GM23338 (cell line): ENCODE data around the gene UBE2D3. TPM values are rescaled to one million over a fixed set of nuclear protein-coding genes. Genes with fewer than 3 reads are reported as not detected.

Source experiments
- ATAC-seq: fragments of 200-7000 bp; cut with Tn5 transposase; 3 replicates; pipeline ENCODE4 v1.9.1; 2020
- DNase-seq: peaks from one replicate; pipeline ENCODE4 v3.0.0-alpha.2; 2015; ENCODE audit warnings: low spot score
- H2AFZ ChIP-seq: fragments of 200-600 bp; sonication (generic); 2 replicates; pipeline ENCODE4 v1.8.0; 2016; ENCODE audit warnings: antibody characterized with exemption, mild to moderate bottlenecking, moderate library complexity
- H3F3A ChIP-seq: fragments of 200-600 bp; sonication (generic); replicated peaks from 2 replicates; pipeline ENCODE4 v1.8.0; 2017; ENCODE audit warnings: antibody characterized with exemption, mixed run types, low read depth
- H3K27ac ChIP-seq: fragments of 200-600 bp; sonication (generic); 2 replicates; pipeline ENCODE4 v1.6.1; 2016; ENCODE audit warnings: low read depth
- H3K27me3 ChIP-seq: fragments of 200-600 bp; sonication (generic); 2 replicates; pipeline ENCODE4 v1.8.0; 2016; ENCODE audit warnings: mild to moderate bottlenecking, mixed run types, moderate library complexity; ENCODE audit not compliant: insufficient read depth
- H3K36me3 ChIP-seq: fragments of 200-600 bp; sonication (generic); 2 replicates; pipeline ENCODE4 v1.8.0; 2016; ENCODE audit warnings: mild to moderate bottlenecking; ENCODE audit not compliant: insufficient read depth
- H3K4me1 ChIP-seq: fragments of 200-600 bp; sonication (generic); 2 replicates; pipeline ENCODE4 v1.8.0; 2016; ENCODE audit warnings: mild to moderate bottlenecking, moderate library complexity; ENCODE audit not compliant: insufficient read depth
- H3K4me2 ChIP-seq: fragments of 200-600 bp; sonication (generic); 2 replicates; pipeline ENCODE4 v1.7.1; 2017; ENCODE audit warnings: mixed run types
- H3K4me3 ChIP-seq: fragments of 200-600 bp; sonication (generic); 2 replicates; pipeline ENCODE4 v1.6.1; 2016; ENCODE audit warnings: mixed run types
- H3K79me2 ChIP-seq: fragments of 200-600 bp; sonication (generic); replicated peaks from 2 replicates; pipeline ENCODE4 v1.8.0; 2017; ENCODE audit warnings: mild to moderate bottlenecking; ENCODE audit not compliant: insufficient read depth
- H3K9me2 ChIP-seq: fragments of 200-600 bp; sonication (generic); 2 replicates; pipeline ENCODE4 v1.8.0; 2017; ENCODE audit not compliant: insufficient read depth
- H4K20me1 ChIP-seq: fragments of 200-600 bp; sonication (generic); replicated peaks from 2 replicates; pipeline ENCODE4 v1.8.0; 2017; ENCODE audit warnings: mild to moderate bottlenecking; ENCODE audit not compliant: insufficient read depth
- H3K27ac Mint-ChIP-seq: 2 replicates; pipeline ENCODE4 v1.8.0; 2020; ENCODE audit warnings: inconsistent platforms, mild to moderate bottlenecking, moderate library complexity, mixed read lengths
- H3K27me3 Mint-ChIP-seq: 3 replicates; pipeline ENCODE4 v1.8.0; 2022; ENCODE audit warnings: low read depth, mild to moderate bottlenecking, moderate library complexity, mixed read lengths, inconsistent platforms; ENCODE audit not compliant: insufficient read depth, poor library complexity
- H3K36me3 Mint-ChIP-seq: 3 replicates; pipeline ENCODE4 v1.8.0; 2021; ENCODE audit warnings: low read depth, mild to moderate bottlenecking, inconsistent platforms, moderate library complexity, mixed read lengths
- H3K4me1 Mint-ChIP-seq: 3 replicates; pipeline ENCODE4 v1.8.0; 2020; ENCODE audit warnings: mild to moderate bottlenecking, inconsistent platforms, mixed read lengths
- H3K4me3 Mint-ChIP-seq: 3 replicates; pipeline ENCODE4 v1.8.0; 2021; ENCODE audit warnings: moderate library complexity, mild to moderate bottlenecking, inconsistent platforms, mixed read lengths
- H3K9me3 Mint-ChIP-seq: 3 replicates; pipeline ENCODE4 v1.8.0; 2020; ENCODE audit warnings: moderate library complexity, mild to moderate bottlenecking, inconsistent platforms, mixed read lengths
- CREB1 ChIP-seq: fragments of 250-450 bp; sonication (Bioruptor Pico); IDR thresholded peaks from 2 replicates; pipeline ENCODE4 v1.5.0; 2020; ENCODE audit warnings: low read depth, mild to moderate bottlenecking, moderate library complexity
- EZH2 ChIP-seq: fragments of 200-600 bp; sonication (generic); IDR thresholded peaks from one replicate; pipeline ENCODE4 v1.8.0; 2017; ENCODE audit warnings: antibody characterized with exemption, mild to moderate bottlenecking, low read depth; ENCODE audit not compliant: unreplicated experiment
- EZH2phosphoT487 ChIP-seq: fragments of 200-600 bp; sonication (generic); IDR thresholded peaks from one replicate; pipeline ENCODE4 v1.8.1; 2018; ENCODE audit warnings: antibody characterized with exemption; ENCODE audit not compliant: unreplicated experiment
- JUNB ChIP-seq: IDR thresholded peaks from one replicate; pipeline ENCODE4 v1.6.1; 2016; ENCODE audit warnings: antibody characterized with exemption; ENCODE audit not compliant: unreplicated experiment
- NANOG ChIP-seq: IDR thresholded peaks from 2 replicates; pipeline ENCODE4 v1.6.1; 2016; ENCODE audit warnings: antibody characterized with exemption, borderline replicate concordance
- POLR2AphosphoS5 ChIP-seq: IDR thresholded peaks from 2 replicates; pipeline ENCODE4 v1.6.1; 2016; ENCODE audit warnings: antibody characterized with exemption, low read depth
- STAT1 ChIP-seq: IDR thresholded peaks from one replicate; pipeline ENCODE4 v1.6.1; 2016; ENCODE audit warnings: antibody characterized with exemption; ENCODE audit not compliant: unreplicated experiment
- ZNF114 ChIP-seq: fragments of 250-450 bp; sonication (Bioruptor Pico); IDR thresholded peaks from 2 replicates; pipeline ENCODE4 v1.5.0; 2020; ENCODE audit warnings: mild to moderate bottlenecking, moderate library complexity
- ZNF331 ChIP-seq: fragments of 250-450 bp; sonication (Bioruptor Pico); IDR thresholded peaks from 2 replicates; pipeline ENCODE4 v1.5.0; 2020; ENCODE audit warnings: low read depth, mild to moderate bottlenecking, moderate library complexity
- polyA plus RNA-seq: library from polyadenylated mRNA; unstranded; fragments of >200 nt; fragmentation: Nextera tagmentation; extraction: Ambion mirVana; gene quantifications from 2 replicates; pipeline ENCODE4 v1.2.1, GENCODE V29; 2016
- total RNA-seq: library from RNA; depleted of rRNA; stranded (reverse); fragments of >200 nt; shearing (Covaris generic); gene quantifications from 2 replicates; pipeline ENCODE4 v1.2.3, GENCODE V29; 2014
- TF ChIP-seq, protein P1 (sequence below): IDR thresholded peaks from one replicate; pipeline ENCODE4 v1.6.1; 2018; ENCODE audit warnings: antibody characterized with exemption; ENCODE audit not compliant: unreplicated experiment
- TF ChIP-seq, protein P2 (sequence below): IDR thresholded peaks from 2 replicates; pipeline ENCODE4 v1.6.1; 2016; ENCODE audit warnings: antibody characterized with exemption
- TF ChIP-seq, protein P3 (sequence below), 2 experiments: fragments of 200-600 bp in 1 of 2; sonication (generic) in 1 of 2; conservative IDR thresholded peaks; 2 replicates each; pipeline versions ENCODE4 v1.5.1 to v1.6.1; 2016 to 2017; ENCODE audit warnings: antibody characterized with exemption in 2 of 2, low read depth in 2 of 2, mild to moderate bottlenecking in 2 of 2, moderate library complexity in 1 of 2
- TF ChIP-seq, protein P4 (sequence below): fragments of 250-450 bp; sonication (Bioruptor Pico); IDR thresholded peaks from 2 replicates; pipeline ENCODE4 v1.5.0; 2020; ENCODE audit warnings: mild to moderate bottlenecking, moderate library complexity

Gene UBE2D3
- total and polyA plus RNA-seq, 2 experiments from 2014 or later: 250 to 498 TPM

DNA sequence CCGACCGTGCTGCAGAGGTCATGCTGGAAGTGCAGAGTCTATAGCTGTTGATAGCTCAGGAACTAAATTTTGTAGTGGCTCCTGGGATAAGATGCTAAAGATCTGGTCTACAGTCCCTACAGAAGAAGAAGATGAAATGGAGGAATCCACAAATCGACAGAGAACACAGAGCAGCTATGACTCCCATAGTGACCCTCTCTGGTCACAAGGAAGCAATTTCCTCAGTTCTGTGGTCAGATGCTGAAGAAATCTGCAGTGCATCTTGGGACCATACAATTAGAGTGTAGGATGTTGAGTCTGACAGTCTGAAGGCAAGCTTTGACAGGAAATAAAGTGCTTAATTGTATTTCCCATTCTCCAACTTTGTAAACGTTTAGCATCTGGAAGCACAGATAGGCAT, 75.4 kb downstream of the UBE2D3 start:
- no peaks in the 10 kb centered on the region for H3K4me1 Mint-ChIP-seq
- Histone ChIP-seq H3K79me2 (peaks cover 75% of the 10 kb centered on the region), H2AFZ (no peak overlapping the region), H3K4me1 (no peaks in the 10 kb centered on the region), H3K27ac (no peak overlapping the region), H4K20me1 (peaks cover 11% of the 10 kb centered on the region; the same call in 1 of the 2 replicates), H3K27me3 (no peaks in the 10 kb centered on the region), H3K4me2 (no peak overlapping the region), H3K9me2 (no peaks in the 10 kb centered on the region), H3K36me3 (peaks cover 5% of the 10 kb centered on the region; the same call in 1 of the 2 replicates), H3K4me3 (no peak overlapping the region), H3F3A (no peaks in the 10 kb centered on the region)
- H3K27me3 Mint-ChIP-seq: no peaks in the 10 kb centered on the region
- peaks cover 3% of the 10 kb centered on the region; the same call in 2 of the 3 replicates for H3K9me3 Mint-ChIP-seq
- no peak overlapping the region for H3K27ac Mint-ChIP-seq
- DNase-seq (no peak), ATAC-seq (no peak)
- H3K4me3 Mint-ChIP-seq: no peak overlapping the region
- TF ChIP-seq, protein P1, sequence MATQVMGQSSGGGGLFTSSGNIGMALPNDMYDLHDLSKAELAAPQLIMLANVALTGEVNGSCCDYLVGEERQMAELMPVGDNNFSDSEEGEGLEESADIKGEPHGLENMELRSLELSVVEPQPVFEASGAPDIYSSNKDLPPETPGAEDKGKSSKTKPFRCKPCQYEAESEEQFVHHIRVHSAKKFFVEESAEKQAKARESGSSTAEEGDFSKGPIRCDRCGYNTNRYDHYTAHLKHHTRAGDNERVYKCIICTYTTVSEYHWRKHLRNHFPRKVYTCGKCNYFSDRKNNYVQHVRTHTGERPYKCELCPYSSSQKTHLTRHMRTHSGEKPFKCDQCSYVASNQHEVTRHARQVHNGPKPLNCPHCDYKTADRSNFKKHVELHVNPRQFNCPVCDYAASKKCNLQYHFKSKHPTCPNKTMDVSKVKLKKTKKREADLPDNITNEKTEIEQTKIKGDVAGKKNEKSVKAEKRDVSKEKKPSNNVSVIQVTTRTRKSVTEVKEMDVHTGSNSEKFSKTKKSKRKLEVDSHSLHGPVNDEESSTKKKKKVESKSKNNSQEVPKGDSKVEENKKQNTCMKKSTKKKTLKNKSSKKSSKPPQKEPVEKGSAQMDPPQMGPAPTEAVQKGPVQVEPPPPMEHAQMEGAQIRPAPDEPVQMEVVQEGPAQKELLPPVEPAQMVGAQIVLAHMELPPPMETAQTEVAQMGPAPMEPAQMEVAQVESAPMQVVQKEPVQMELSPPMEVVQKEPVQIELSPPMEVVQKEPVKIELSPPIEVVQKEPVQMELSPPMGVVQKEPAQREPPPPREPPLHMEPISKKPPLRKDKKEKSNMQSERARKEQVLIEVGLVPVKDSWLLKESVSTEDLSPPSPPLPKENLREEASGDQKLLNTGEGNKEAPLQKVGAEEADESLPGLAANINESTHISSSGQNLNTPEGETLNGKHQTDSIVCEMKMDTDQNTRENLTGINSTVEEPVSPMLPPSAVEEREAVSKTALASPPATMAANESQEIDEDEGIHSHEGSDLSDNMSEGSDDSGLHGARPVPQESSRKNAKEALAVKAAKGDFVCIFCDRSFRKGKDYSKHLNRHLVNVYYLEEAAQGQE: no peak
- TF ChIP-seq CREB1 (CRISPR knock-in tag): no peak
- TF ChIP-seq, protein P2, sequence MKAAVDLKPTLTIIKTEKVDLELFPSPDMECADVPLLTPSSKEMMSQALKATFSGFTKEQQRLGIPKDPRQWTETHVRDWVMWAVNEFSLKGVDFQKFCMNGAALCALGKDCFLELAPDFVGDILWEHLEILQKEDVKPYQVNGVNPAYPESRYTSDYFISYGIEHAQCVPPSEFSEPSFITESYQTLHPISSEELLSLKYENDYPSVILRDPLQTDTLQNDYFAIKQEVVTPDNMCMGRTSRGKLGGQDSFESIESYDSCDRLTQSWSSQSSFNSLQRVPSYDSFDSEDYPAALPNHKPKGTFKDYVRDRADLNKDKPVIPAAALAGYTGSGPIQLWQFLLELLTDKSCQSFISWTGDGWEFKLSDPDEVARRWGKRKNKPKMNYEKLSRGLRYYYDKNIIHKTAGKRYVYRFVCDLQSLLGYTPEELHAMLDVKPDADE: no peak
- TF ChIP-seq STAT1: no peak
- no peak for TF ChIP-seq EZH2
- no peak for TF ChIP-seq EZH2phosphoT487
- TF ChIP-seq, protein P3, sequence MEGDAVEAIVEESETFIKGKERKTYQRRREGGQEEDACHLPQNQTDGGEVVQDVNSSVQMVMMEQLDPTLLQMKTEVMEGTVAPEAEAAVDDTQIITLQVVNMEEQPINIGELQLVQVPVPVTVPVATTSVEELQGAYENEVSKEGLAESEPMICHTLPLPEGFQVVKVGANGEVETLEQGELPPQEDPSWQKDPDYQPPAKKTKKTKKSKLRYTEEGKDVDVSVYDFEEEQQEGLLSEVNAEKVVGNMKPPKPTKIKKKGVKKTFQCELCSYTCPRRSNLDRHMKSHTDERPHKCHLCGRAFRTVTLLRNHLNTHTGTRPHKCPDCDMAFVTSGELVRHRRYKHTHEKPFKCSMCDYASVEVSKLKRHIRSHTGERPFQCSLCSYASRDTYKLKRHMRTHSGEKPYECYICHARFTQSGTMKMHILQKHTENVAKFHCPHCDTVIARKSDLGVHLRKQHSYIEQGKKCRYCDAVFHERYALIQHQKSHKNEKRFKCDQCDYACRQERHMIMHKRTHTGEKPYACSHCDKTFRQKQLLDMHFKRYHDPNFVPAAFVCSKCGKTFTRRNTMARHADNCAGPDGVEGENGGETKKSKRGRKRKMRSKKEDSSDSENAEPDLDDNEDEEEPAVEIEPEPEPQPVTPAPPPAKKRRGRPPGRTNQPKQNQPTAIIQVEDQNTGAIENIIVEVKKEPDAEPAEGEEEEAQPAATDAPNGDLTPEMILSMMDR (conservative IDR thresholded peaks at IDR 0.05; ENCODE audit: low read depth in 2 of 2): no peak
- TF ChIP-seq ZNF114: no peak
- no peak for TF ChIP-seq JUNB
- no peak for TF ChIP-seq NANOG
- no peak for TF ChIP-seq ZNF331 (CRISPR knock-in tag)
- TF ChIP-seq, protein P4, sequence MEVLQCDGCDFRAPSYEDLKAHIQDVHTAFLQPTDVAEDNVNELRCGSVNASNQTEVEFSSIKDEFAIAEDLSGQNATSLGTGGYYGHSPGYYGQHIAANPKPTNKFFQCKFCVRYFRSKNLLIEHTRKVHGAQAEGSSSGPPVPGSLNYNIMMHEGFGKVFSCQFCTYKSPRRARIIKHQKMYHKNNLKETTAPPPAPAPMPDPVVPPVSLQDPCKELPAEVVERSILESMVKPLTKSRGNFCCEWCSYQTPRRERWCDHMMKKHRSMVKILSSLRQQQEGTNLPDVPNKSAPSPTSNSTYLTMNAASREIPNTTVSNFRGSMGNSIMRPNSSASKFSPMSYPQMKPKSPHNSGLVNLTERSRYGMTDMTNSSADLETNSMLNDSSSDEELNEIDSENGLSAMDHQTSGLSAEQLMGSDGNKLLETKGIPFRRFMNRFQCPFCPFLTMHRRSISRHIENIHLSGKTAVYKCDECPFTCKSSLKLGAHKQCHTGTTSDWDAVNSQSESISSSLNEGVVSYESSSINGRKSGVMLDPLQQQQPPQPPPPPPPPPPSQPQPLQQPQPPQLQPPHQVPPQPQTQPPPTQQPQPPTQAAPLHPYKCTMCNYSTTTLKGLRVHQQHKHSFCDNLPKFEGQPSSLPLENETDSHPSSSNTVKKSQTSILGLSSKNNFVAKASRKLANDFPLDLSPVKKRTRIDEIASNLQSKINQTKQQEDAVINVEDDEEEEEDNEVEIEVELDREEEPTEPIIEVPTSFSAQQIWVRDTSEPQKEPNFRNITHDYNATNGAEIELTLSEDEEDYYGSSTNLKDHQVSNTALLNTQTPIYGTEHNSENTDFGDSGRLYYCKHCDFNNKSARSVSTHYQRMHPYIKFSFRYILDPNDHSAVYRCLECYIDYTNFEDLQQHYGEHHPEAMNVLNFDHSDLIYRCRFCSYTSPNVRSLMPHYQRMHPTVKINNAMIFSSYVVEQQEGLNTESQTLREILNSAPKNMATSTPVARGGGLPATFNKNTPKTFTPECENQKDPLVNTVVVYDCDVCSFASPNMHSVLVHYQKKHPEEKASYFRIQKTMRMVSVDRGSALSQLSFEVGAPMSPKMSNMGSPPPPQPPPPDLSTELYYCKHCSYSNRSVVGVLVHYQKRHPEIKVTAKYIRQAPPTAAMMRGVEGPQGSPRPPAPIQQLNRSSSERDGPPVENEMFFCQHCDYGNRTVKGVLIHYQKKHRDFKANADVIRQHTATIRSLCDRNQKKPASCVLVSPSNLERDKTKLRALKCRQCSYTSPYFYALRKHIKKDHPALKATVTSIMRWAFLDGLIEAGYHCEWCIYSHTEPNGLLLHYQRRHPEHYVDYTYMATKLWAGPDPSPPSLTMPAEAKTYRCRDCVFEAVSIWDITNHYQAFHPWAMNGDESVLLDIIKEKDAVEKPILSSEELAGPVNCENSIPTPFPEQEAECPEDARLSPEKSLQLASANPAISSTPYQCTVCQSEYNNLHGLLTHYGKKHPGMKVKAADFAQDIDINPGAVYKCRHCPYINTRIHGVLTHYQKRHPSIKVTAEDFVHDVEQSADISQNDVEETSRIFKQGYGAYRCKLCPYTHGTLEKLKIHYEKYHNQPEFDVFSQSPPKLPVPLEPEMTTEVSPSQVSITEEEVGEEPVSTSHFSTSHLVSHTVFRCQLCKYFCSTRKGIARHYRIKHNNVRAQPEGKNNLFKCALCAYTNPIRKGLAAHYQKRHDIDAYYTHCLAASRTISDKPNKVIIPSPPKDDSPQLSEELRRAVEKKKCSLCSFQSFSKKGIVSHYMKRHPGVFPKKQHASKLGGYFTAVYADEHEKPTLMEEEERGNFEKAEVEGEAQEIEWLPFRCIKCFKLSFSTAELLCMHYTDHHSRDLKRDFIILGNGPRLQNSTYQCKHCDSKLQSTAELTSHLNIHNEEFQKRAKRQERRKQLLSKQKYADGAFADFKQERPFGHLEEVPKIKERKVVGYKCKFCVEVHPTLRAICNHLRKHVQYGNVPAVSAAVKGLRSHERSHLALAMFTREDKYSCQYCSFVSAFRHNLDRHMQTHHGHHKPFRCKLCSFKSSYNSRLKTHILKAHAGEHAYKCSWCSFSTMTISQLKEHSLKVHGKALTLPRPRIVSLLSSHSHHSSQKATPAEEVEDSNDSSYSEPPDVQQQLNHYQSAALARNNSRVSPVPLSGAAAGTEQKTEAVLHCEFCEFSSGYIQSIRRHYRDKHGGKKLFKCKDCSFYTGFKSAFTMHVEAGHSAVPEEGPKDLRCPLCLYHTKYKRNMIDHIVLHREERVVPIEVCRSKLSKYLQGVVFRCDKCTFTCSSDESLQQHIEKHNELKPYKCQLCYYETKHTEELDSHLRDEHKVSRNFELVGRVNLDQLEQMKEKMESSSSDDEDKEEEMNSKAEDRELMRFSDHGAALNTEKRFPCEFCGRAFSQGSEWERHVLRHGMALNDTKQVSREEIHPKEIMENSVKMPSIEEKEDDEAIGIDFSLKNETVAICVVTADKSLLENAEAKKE (CRISPR knock-in tag): no peak
- TF ChIP-seq POLR2AphosphoS5: no peak
- peaks cover 9% of the 10 kb centered on the region; the same call in 2 of the 3 replicates for H3K36me3 Mint-ChIP-seq
